H54 (cell line): ENCODE data around the gene RAB40B.
A peak's percentile ranks its signal among the peaks of the same experiment; 100 is the strongest.

Source experiments
- DNase-seq: peaks from one replicate; pipeline ENCODE4 v3.0.0; 2011; ENCODE audit warnings: low spot score, mixed read lengths; ENCODE audit not compliant: insufficient read length
- FAIRE-seq: peaks from 3 replicates; lab custom pipeline; 2011; peaks lifted over from hg19 to GRCh38; lab: Jason Lieb, UNC
- POLR2A ChIP-seq: IDR thresholded peaks from 2 replicates; pipeline ENCODE4 v1.6.1; 2011; ENCODE audit warnings: low read depth, mild to moderate bottlenecking, low read length

RAB40B gene

DNA sequence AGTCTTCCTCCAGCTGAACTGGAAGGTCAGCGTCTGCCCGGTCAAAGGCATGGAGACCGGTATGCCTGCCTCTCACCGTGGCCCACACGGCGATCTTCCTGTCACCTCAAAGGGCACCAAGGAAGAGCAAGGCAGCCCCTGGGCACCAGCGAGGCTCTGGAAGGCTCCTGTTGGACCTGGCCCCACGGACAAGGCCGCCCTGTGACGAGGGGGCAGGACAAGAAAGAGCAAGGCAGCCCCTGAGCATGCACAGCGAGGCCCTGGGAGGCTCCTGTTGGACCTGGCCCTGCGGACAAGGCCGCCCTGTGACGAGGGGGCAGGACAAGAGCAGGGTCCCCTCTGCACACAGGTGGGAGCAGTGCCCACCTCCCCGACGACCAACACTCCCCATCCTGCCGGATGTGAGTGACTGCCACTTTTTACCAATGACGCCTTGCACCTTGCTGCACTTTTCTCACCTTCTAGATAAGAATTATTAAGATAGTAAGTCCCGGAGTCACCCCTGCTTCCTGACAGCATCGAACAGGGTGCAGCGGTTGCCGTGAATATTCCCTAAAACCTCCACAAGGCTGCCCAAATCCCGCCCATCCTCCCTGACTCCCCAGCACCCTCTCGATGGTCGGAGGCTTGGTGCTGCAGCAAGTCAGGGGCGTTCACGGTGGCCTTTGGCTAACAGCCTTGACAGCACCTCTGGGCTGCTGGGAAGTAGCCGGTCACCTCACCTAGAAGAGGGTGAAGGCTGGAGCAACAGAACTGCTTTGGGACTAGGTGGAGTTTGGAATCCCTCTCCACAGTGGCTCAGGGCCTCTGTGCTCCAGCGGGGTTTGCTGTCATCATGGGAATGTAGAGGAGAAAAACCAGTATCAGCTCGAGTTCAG is 44.6 kb downstream of the RAB40B start:
- no peak for TF ChIP-seq POLR2A
- FAIRE-seq: no peak
- DNase-seq: no peak

- FAIRE-seq: no peak
- no peak for TF ChIP-seq POLR2A
- no peak for DNase-seq
Observed at GRCh38 chr17:82650723-82651122, 47.8 kb downstream of the RAB40B start.

GRCh38 chr17:82649501-82650261 is 48.8 kb downstream of the RAB40B start:
- FAIRE-seq (no peak), DNase-seq (no peak)
- TF ChIP-seq POLR2A: no peak

DNA sequence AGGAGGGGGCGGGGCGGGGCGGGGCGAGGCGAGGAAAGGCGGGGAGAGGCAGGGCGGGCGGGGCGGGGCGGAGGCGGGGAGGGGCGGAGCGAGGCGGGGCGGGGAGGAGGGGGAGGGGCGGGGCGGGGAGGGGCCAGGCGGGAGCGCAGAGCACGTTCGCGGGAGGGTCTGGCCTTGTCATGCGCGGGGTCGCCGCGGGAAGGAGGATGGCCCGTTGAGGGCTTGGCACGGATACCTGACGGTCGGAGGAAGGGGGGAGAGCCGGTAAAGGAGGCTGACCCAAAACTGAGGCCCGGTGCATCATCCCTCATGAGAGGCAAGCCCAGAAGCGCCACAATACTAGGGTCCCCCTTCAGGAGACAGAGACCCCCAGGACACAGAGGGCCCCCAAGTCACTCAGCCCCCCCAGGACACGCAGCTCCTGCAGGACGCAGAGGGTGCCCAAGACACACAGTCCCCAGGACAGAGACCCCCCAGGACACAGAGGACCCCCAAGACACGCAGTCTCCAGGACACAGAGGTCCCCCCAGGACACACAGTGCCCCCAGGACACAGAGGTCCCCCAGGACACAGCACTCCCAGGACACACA is 49.7 kb downstream of the RAB40B start:
- no peak for TF ChIP-seq POLR2A
- DNase-seq (peak; percentile 38), FAIRE-seq (no peak)

- FAIRE-seq (no peak), DNase-seq (peak; percentile 97)
- TF ChIP-seq POLR2A: peak; percentile 99
Observed at GRCh38 chr17:82648165-82648668, 50.3 kb downstream of the RAB40B start, which contains the start of gene WDR45B. Gene WDR45B (minus strand): TSS chr17:82648444. CDS start chr17:82648340, 104 bp downstream.

- DNase-seq: peak; percentile 53
- FAIRE-seq: no peak
- TF ChIP-seq POLR2A: 0 out of 2 replicates have a peak, but pooled peaks have one; percentile 12
Observed at GRCh38 chr17:82647593-82648164, 50.8 kb downstream of the RAB40B start.

- DNase-seq (no peak), FAIRE-seq (no peak)
- TF ChIP-seq POLR2A: no peak
Observed at GRCh38 chr17:82645516-82645915, 53.0 kb downstream of the RAB40B start.

DNA sequence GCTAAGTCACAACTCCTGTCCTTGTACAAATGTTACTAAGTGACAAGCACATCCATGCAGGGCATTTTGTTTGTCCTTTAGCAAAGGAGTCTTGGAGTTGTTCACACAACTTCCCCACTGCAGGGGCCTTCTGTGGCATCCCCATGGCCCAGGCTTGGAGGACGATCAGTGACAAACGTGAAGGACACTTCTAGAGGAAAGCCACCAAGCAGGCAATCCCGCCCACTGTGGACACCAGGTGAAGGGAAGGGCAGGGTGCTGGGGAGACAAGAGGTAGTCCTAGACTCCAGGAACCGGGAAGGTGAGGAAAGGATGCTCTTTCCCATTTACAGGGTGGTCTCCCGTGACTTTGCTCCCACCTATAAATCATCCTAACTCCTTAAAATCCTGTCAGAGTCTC is 54.4 kb downstream of the RAB40B start:
- DNase-seq (no peak), FAIRE-seq (no peak)
- no peak for TF ChIP-seq POLR2A

DNA sequence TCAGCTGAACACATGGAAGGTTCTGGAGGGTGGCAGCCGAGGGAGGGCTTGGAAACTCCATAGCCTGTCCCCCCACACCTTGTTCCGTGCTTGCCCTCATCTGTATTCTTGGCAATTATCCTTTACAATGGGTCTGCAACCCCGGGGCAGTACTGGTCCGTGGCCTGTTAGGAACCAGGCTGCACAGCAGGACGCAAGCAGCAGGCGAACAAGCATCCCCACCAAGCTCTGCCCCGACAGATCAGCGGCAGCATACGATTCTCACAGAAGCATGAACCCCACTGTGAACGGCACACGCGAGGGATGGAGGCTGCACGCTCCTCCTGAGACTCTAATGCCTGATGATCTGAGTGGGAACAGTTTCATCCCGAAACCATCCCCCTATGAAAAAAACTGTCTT is 56.5 kb downstream of the RAB40B start:
- no peak for FAIRE-seq
- DNase-seq: no peak
- no peak for TF ChIP-seq POLR2A

DNA sequence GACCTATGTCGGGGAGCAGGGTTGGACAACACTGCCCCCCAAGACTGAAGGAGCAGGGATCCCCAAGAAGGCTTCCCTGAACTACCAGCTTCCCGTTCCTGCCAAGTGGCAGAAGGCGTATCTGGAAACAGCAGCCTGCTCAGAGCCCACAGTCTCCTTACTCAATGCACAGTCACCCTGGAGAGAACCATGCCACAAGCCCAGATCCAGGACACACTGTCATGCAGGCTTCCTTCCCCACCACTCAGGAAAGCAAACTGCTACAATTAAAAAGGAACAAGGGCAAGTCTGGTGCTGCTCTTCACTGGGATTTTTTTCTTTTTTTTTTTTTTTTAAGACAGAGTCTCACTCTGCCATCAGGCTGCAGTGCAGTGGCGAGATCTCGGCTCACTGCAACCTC is 58.5 kb downstream of the RAB40B start:
- no peak for DNase-seq
- no peak for TF ChIP-seq POLR2A
- FAIRE-seq: no peak

GRCh38 chr17:82639628-82640027 is 58.9 kb downstream of the RAB40B start:
- no peak for TF ChIP-seq POLR2A
- DNase-seq (no peak), FAIRE-seq (no peak)

DNA sequence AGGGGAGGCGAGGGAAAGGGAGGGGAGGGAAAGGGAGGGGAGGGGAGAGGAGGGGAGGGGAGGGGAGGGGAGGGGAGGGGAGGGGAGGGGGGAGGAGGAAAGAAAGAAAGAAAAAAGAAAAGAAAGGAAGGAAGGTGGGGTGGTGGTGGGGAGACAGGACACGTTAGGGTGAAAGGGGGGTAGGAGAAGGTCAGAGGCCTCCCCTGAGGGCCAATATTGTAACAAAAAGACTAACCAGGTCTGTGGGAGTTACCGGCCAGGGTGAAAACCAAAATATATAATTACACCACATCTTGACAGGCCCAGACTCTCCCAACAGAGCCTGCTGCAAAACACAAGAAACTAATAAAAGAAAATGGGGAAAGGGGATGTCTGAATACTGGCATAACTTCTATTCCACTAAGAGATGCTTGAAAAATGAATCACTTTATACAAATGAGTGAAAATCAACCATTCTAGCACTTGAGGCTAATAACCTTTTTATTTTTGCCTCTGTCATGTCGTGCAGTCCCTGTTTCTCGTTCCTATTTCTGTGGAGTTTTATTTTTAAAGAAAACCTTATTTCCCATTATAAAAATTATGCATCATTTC is 60.2 kb downstream of the RAB40B start:
- DNase-seq: no peak
- FAIRE-seq: no peak
- no peak for TF ChIP-seq POLR2A
